Kidney epithelial cell (primary cell): ENCODE results near the gene ADGRD2. TPM values are rescaled to one million over a fixed set of nuclear protein-coding genes. Genes with fewer than 3 reads are reported as not detected.

Experiments used
- DNase-seq: peaks from one replicate; pipeline ENCODE4 v3.0.0-alpha.2; 2010; ENCODE audit warnings: low read depth
- H3K27me3 ChIP-seq: 2 replicates; pipeline ENCODE4 v1.6.0; 2011; ENCODE audit warnings: low read length; ENCODE audit not compliant: control insufficient read depth, insufficient read depth
- H3K36me3 ChIP-seq: 2 replicates; pipeline ENCODE4 v1.5.1; 2011; ENCODE audit warnings: low read length; ENCODE audit not compliant: control insufficient read depth, insufficient read depth
- H3K4me3 ChIP-seq: 2 replicates; pipeline ENCODE4 v1.5.1; 2011; ENCODE audit warnings: low read depth, mild to moderate bottlenecking, control low read depth, low read length
- total RNA-seq: library from RNA; depleted of rRNA; stranded (reverse); fragments of >200 nt; gene quantifications from 2 replicates; pipeline ENCODE4 v1.2.3, GENCODE V29; 2015
- TF ChIP-seq, protein P1 (sequence below): IDR thresholded peaks from 2 replicates; pipeline ENCODE4 v1.5.1; 2011; ENCODE audit warnings: mild to moderate bottlenecking, moderate library complexity, low read length, control low read depth, inconsistent platforms; ENCODE audit not compliant: insufficient read depth, poor library complexity, severe bottlenecking

ADGRD2 gene
- total RNA-seq, 1 donor from 2014 or later: not detected

- peaks cover 83% of the 10 kb centered on the region for H3K27me3 ChIP-seq
- no peak overlapping the region for H3K4me3 ChIP-seq
- no peak for DNase-seq
- TF ChIP-seq, protein P1, sequence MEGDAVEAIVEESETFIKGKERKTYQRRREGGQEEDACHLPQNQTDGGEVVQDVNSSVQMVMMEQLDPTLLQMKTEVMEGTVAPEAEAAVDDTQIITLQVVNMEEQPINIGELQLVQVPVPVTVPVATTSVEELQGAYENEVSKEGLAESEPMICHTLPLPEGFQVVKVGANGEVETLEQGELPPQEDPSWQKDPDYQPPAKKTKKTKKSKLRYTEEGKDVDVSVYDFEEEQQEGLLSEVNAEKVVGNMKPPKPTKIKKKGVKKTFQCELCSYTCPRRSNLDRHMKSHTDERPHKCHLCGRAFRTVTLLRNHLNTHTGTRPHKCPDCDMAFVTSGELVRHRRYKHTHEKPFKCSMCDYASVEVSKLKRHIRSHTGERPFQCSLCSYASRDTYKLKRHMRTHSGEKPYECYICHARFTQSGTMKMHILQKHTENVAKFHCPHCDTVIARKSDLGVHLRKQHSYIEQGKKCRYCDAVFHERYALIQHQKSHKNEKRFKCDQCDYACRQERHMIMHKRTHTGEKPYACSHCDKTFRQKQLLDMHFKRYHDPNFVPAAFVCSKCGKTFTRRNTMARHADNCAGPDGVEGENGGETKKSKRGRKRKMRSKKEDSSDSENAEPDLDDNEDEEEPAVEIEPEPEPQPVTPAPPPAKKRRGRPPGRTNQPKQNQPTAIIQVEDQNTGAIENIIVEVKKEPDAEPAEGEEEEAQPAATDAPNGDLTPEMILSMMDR: no peak
- no peaks in the 10 kb centered on the region for H3K36me3 ChIP-seq
Observed at GRCh38 chr9:124483481-124483880, 33.2 kb downstream of the ADGRD2 start.

DNA sequence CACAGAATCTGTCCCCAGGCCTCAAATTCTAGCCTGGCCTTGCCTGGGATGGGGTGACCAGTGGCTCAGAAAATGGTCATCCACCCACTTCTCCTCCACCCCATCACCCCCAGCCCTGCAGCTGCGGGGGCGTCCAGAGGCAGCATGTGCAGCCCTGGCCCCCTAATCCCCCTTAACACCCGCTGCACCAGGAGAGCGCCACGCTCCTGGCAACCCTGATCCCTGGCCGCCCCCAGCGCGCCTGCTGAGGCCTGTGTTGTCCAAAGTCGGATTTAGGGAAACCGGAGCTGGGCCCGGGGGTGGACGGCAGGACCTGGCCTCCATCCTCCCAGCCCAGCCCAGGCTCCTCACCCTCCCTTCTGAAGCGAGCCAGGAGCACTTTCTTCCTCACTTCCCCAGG lies 35.0 kb downstream of the ADGRD2 start:
- TF ChIP-seq, protein P1: no peak
- H3K4me3 ChIP-seq: no peak overlapping the region
- DNase-seq: no peak
- H3K36me3 ChIP-seq: no peaks in the 10 kb centered on the region
- peaks cover 85% of the 10 kb centered on the region for H3K27me3 ChIP-seq

GRCh38 chr9:124485936-124486335 lies 35.7 kb downstream of the ADGRD2 start:
- DNase-seq: no peak
- no peaks in the 10 kb centered on the region for H3K36me3 ChIP-seq
- peaks cover 83% of the 10 kb centered on the region for H3K27me3 ChIP-seq
- TF ChIP-seq, protein P1: no peak
- no peak overlapping the region for H3K4me3 ChIP-seq

DNA sequence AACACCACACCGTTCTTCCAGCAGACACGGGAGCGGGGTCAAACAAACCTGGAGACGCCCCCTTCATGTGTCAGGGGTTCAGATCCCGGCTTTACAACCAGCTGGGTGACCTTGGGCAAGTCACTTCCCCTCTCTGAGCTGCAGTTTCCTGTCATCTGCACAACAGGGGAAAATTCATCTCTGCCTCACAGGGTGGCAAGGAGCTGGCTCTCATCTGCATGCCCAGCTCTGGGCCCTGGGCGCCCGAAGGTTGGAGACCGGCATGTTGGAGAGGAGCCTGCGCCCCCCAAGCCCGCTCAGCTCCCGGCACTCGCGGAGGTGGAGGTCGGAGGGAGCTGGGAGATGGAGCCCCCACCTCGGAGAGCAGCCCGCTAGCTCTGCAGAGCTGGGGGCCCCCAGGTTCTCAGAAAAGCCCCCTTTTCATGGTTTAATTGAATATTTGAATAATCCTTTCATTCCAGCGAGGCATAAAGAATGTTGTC lies 36.6 kb downstream of the ADGRD2 start:
- Histone ChIP-seq H3K27me3 (peaks cover 84% of the 10 kb centered on the region), H3K36me3 (no peaks in the 10 kb centered on the region), H3K4me3 (no peak overlapping the region)
- no peak for DNase-seq
- TF ChIP-seq, protein P1: no peak

DNA sequence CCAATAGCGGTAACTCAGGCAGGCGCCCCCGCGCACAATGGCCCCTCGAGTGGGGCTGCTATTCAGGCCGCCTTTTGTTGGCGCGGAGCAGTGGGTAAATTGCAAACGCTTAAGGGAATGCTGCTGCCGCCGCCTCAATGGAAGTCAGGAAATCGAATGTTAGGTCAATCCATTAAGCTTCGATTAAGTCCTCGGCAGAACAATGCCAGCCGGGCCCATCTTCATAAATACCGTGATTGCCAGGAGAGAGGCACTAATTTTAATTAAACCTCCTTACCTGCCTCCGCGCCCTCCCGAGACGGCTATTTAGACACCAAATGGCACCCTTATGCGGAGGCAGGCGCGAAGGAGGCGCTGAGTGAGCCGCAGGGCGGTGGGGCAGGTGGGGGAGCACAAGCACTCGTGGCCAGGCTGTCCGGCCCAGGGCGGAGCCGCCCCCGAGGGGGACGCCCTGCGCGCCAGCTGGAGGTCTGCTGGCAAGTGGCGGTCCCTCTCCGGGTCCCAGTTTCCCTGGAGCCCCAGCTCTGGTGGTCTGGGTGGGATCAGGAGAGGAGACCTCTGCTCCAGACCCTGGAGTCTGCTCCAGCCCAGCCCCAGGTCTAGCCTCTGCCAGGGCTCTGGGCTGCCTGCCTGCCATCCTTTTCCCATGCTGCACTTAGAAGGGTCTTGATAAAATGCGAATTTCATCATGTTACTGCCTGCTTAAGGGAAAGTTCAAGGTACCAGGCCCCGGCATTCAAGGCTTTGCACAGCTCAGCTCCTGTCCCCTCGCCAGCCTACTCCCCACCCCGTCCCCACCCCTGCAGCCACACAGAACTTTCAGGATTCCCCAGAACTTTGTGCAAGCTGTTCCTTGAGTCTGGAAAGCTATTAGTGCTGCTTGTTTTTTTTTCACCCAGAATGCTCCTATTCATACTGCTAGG lies 37.3 kb downstream of the ADGRD2 start:
- TF ChIP-seq, protein P1: no peak
- no peaks in the 10 kb centered on the region for H3K36me3 ChIP-seq
- peaks cover 83% of the 10 kb centered on the region for H3K27me3 ChIP-seq
- H3K4me3 ChIP-seq: no peak overlapping the region
- no peak for DNase-seq
